Stimulated activated naive CD8-positive, alpha-beta T cell treated with anti-CD3 and anti-CD28 coated beads, Interleukin-15, Interleukin-2, amounts not matched to agents 100 ng/mL and 50 ng/mL, for 24 hours (primary cell): ENCODE measurements around the gene DPH1.

Source experiments
- H3K27ac Mint-ChIP-seq: one replicate; pipeline ENCODE4 v1.8.0; 2021; ENCODE audit warnings: mild to moderate bottlenecking, mixed read lengths
- H3K27me3 Mint-ChIP-seq: one replicate; pipeline ENCODE4 v1.8.0; 2021; ENCODE audit warnings: mixed read lengths
- H3K36me3 Mint-ChIP-seq: one replicate; pipeline ENCODE4 v1.8.0; 2021; ENCODE audit warnings: low read depth, mixed read lengths
- H3K4me1 Mint-ChIP-seq: one replicate; pipeline ENCODE4 v1.8.0; 2021; ENCODE audit warnings: low read depth, mixed read lengths
- H3K4me3 Mint-ChIP-seq: one replicate; pipeline ENCODE4 v1.8.0; 2021; ENCODE audit warnings: mild to moderate bottlenecking, mixed read lengths
- H3K9me3 Mint-ChIP-seq: one replicate; pipeline ENCODE4 v1.8.0; 2021; ENCODE audit warnings: mixed read lengths

DPH1 gene

DNA sequence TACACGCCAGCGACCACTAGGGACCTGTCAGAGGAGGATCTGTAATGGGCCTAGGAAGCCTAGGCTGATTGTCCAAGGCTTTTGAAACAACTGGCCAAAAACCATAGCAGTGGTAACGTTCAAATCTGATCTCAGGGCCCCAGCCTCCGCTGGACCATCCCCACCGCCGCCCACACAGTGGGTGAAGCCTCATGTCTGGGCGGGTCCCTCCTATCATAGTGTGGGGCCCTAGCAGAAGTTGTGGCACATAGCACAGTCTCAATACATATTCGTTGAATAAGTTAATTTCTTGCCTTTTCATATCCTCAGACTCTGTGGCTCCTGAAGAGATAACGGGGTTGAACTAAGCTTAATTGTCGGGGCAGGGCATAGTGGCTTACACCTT, 818 bp downstream of the DPH1 start:
- Mint-ChIP-seq H3K4me1 (peaks cover 28% of the 10 kb centered on the region), H3K36me3 (no peaks in the 10 kb centered on the region), H3K4me3 (peak overlapping the region; percentile 94), H3K27me3 (peaks cover 25% of the 10 kb centered on the region), H3K9me3 (no peaks in the 10 kb centered on the region), H3K27ac (peak overlapping the region; percentile 74)

GRCh38 chr17:2033153-2033552, 3.2 kb downstream of the DPH1 start:
- H3K4me1 Mint-ChIP-seq = peaks cover 18% of the 10 kb centered on the region
- H3K36me3 Mint-ChIP-seq = no peaks in the 10 kb centered on the region
- no peak overlapping the region for H3K27ac Mint-ChIP-seq
- peaks cover 7% of the 10 kb centered on the region for H3K27me3 Mint-ChIP-seq
- no peaks in the 10 kb centered on the region for H3K9me3 Mint-ChIP-seq
- H3K4me3 Mint-ChIP-seq = no peak overlapping the region

- Mint-ChIP-seq H3K36me3 (peaks cover 5% of the 10 kb centered on the region), H3K27me3 (no peaks in the 10 kb centered on the region), H3K9me3 (no peaks in the 10 kb centered on the region), H3K4me3 (no peak overlapping the region), H3K27ac (no peak overlapping the region), H3K4me1 (peaks cover 18% of the 10 kb centered on the region)
These were observed 4.2 kb downstream of the DPH1 start for GRCh38 chr17:2034157-2034556.

DNA sequence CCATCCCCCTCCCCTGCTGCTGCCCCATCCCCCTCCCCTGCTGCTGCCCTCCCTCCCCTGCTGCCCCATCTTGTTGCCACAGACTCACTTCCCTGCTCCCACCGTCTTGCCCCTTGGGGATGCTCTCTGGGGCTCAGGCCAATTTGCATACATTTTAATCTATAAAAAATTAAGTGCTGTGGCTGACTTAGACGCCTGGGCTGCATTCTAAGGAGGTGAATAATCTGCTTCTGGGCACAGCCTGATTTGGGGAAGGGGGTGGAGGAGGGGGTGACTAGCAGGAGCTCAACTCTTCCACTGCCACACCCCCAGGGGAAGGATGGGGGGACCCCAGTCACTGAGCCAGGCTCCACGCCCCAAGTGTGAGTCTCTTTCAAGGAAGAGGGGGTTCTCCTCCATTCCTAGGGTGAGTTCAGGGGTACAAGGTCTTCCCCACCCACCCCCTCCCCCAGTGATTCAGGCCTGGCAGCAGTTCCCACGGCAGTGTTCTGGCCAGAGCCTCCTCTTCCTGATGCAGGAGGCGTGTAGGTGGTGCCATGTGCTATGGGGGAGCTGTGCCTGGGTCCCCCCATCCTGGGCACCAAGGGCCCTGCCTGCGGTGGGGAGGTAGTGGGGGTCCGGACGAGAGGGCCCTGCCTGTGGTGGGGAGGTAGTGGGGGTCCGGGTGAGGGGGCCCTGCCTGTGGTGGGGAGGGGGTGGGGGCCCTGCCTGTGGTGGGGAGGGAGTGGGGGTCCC, 5.0 kb downstream of the DPH1 start:
- no peak overlapping the region for H3K27ac Mint-ChIP-seq
- H3K9me3 Mint-ChIP-seq = no peaks in the 10 kb centered on the region
- H3K27me3 Mint-ChIP-seq = no peaks in the 10 kb centered on the region
- no peak overlapping the region for H3K4me3 Mint-ChIP-seq
- peaks cover 18% of the 10 kb centered on the region for H3K4me1 Mint-ChIP-seq
- H3K36me3 Mint-ChIP-seq = peaks cover 5% of the 10 kb centered on the region

- no peaks in the 10 kb centered on the region for H3K9me3 Mint-ChIP-seq
- H3K27me3 Mint-ChIP-seq = no peaks in the 10 kb centered on the region
- H3K4me1 Mint-ChIP-seq = peaks cover 20% of the 10 kb centered on the region
- H3K4me3 Mint-ChIP-seq = no peak overlapping the region
- H3K27ac Mint-ChIP-seq = no peak overlapping the region
- H3K36me3 Mint-ChIP-seq = peaks cover 5% of the 10 kb centered on the region
These were observed 5.9 kb downstream of the DPH1 start for GRCh38 chr17:2035541-2036488.

GRCh38 chr17:2037155-2037554, 7.2 kb downstream of the DPH1 start:
- Mint-ChIP-seq H3K4me1 (peaks cover 14% of the 10 kb centered on the region), H3K9me3 (no peaks in the 10 kb centered on the region), H3K36me3 (peaks cover 5% of the 10 kb centered on the region), H3K4me3 (no peak overlapping the region), H3K27ac (no peak overlapping the region), H3K27me3 (no peaks in the 10 kb centered on the region)

GRCh38 chr17:2040219-2040827, 10.4 kb downstream of the DPH1 start:
- H3K4me3 Mint-ChIP-seq = peak overlapping the region; percentile 32
- no peaks in the 10 kb centered on the region for H3K27me3 Mint-ChIP-seq
- H3K36me3 Mint-ChIP-seq = peaks cover 21% of the 10 kb centered on the region
- peak overlapping the region; percentile 18 for H3K27ac Mint-ChIP-seq
- H3K9me3 Mint-ChIP-seq = no peaks in the 10 kb centered on the region
- peaks cover 24% of the 10 kb centered on the region for H3K4me1 Mint-ChIP-seq

DNA sequence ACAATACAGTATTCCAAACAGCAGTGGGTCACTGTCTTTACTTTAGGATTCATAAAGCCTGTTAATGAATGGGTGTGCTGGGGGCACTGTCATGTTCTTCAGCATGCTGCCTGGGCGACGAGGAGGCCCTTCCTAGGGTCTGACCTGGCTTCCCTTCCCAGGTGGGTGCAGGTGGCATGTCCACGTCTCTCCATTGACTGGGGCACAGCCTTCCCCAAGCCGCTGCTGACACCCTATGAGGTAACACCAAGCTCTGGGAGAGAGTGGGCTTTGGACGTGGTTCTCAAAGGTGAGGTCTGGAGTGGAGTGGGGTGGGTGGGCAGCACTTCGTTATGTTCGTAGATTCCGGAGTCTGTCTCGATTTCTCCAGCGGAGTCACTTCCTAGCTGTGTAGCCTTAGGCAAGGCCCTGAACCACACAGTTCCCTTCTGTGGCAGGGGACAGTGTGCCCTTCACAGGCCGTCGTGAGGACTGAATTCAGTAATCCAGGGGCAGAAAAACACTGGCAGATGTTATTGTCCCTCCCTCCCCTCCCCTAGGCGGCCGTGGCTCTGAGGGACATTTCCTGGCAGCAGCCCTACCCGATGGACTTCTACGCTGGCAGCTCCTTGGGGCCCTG, 11.1 kb downstream of the DPH1 start:
- no peaks in the 10 kb centered on the region for H3K9me3 Mint-ChIP-seq
- peak overlapping the region; percentile 18 for H3K27ac Mint-ChIP-seq
- no peaks in the 10 kb centered on the region for H3K27me3 Mint-ChIP-seq
- H3K36me3 Mint-ChIP-seq = peaks cover 21% of the 10 kb centered on the region
- H3K4me3 Mint-ChIP-seq = peak overlapping the region; percentile 96
- peaks cover 24% of the 10 kb centered on the region for H3K4me1 Mint-ChIP-seq

DNA sequence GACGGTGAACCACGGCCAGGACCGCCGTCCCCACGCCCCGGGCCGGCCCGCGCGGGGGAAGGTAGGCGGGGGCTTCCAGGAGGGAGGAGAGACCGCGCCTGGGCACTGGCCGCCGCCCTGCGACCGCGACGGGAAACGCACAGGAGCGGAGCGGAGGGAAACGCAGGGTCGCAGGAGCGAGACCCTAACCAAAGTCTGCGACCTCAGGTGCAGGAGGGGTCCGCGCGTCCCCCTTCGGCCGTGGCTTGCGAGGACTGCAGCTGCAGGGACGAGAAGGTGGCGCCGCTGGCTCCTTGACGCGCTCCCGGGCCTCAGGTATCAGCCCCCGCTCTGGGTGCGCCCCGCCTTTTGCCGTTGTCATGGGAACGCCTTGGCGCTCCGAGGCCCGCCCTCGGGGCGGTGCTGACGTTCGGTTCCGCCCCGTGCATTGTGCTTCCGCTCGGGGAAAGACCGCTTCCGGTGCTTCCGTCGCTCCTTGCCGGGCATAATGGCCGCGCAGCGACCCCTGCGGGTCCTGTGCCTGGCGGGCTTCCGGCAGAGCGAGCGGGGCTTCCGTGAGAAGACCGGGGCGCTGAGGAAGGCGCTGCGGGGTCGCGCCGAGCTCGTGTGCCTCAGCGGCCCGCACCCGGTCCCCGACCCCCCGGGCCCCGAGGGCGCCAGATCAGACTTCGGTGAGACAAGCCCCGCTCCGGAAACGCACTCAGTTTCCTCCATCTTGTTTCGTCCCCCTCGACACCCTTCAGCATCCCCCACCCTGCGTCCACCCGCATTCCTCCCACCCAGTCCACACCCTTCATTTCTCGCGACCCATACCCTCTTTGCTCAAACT, 11.8 kb downstream of the DPH1 start, which contains the start of gene OVCA2:
OVCA2 (plus strand) TSS at position 462 of the 829 bp plus-strand sequence; CDS start at position 488, 26 bp downstream.
- Mint-ChIP-seq H3K36me3 (peaks cover 21% of the 10 kb centered on the region), H3K27me3 (no peaks in the 10 kb centered on the region), H3K4me3 (peak within 1 kb of the TSS; percentile 96), H3K4me1 (peaks cover 24% of the 10 kb centered on the region), H3K27ac (peak within 1 kb of the TSS; percentile 97), H3K9me3 (no peaks in the 10 kb centered on the region)

DNA sequence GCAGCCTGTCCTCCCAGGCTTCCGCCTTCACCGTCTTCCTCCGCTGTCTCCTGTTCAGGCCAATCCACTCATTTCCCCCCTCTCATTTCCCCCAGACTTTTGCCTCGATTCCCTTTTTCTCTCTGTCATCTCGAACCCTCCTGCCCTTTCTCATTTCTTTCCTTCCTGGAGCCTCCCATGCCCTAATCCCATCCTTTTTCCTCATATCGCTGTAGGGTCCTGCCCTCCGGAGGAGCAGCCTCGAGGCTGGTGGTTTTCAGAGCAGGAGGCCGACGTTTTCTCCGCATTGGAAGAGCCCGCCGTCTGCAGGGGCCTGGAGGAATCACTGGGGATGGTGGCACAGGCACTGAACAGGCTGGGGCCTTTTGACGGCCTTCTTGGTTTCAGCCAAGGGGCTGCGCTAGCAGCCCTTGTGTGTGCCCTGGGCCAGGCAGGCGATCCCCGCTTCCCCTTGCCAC, 12.5 kb downstream of the DPH1 start:
- no peaks in the 10 kb centered on the region for H3K9me3 Mint-ChIP-seq
- H3K36me3 Mint-ChIP-seq = peaks cover 21% of the 10 kb centered on the region
- H3K27me3 Mint-ChIP-seq = no peaks in the 10 kb centered on the region

DNA sequence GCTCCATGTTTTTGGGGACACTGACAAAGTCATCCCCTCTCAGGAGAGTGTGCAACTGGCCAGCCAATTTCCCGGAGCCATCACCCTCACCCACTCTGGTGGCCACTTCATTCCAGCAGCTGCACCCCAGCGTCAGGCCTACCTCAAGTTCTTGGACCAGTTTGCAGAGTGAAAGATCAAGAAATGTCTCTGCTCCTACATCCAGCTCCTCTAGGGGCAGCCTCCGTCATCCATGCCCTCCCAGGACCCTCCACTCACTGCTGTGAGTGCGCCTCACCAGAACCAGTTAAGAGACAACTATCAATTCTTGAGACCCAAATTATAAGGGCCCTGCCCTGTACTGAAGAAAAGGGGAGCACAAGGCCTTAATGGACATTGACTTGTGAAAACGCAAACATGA, 13.0 kb downstream of the DPH1 start:
- H3K27ac Mint-ChIP-seq = peak overlapping the region; percentile 97
- no peaks in the 10 kb centered on the region for H3K9me3 Mint-ChIP-seq
- H3K27me3 Mint-ChIP-seq = no peaks in the 10 kb centered on the region
- peaks cover 24% of the 10 kb centered on the region for H3K4me1 Mint-ChIP-seq
- peaks cover 21% of the 10 kb centered on the region for H3K36me3 Mint-ChIP-seq
- H3K4me3 Mint-ChIP-seq = peak overlapping the region; percentile 96

More for the DNA sequence above, 12.5 kb downstream of the DPH1 start:
- Mint-ChIP-seq H3K27ac (peak overlapping the region; percentile 97), H3K4me1 (peaks cover 24% of the 10 kb centered on the region), H3K4me3 (peak overlapping the region; percentile 96)

- Mint-ChIP-seq H3K36me3 (peaks cover 16% of the 10 kb centered on the region), H3K27ac (no peak overlapping the region), H3K4me1 (peaks cover 27% of the 10 kb centered on the region), H3K27me3 (no peaks in the 10 kb centered on the region), H3K4me3 (peak overlapping the region; percentile 96), H3K9me3 (no peaks in the 10 kb centered on the region)
These were observed 13.8 kb downstream of the DPH1 start for GRCh38 chr17:2043785-2044184.

- H3K27ac Mint-ChIP-seq = no peak overlapping the region
- peaks cover 16% of the 10 kb centered on the region for H3K36me3 Mint-ChIP-seq
These were observed 14.4 kb downstream of the DPH1 start for GRCh38 chr17:2044263-2044894.

More at GRCh38 chr17:2044263-2044894, 14.4 kb downstream of the DPH1 start:
- Mint-ChIP-seq H3K9me3 (no peaks in the 10 kb centered on the region), H3K27me3 (no peaks in the 10 kb centered on the region), H3K4me1 (peaks cover 33% of the 10 kb centered on the region), H3K4me3 (peak overlapping the region; percentile 35)
